H1 (cell line): ENCODE results near the gene PGAP3. TPM values are rescaled to one million over a fixed set of nuclear protein-coding genes. Genes with fewer than 3 reads are reported as not detected.

ENCODE experiments used
- CTCF ChIA-PET: fragments of 300-600 bp; sonication (Branson Sonifier 250); formaldehyde crosslinking; loops from one replicate; lab custom pipeline; 2021; ENCODE audit not compliant: partially characterized antibody; lab: Charles Lee
- POLR2A ChIA-PET: fragments of 300-600 bp; sonication (Branson Sonifier 250); formaldehyde crosslinking; loops from one replicate; lab custom pipeline; 2021; ENCODE audit warnings: inconsistent platforms; ENCODE audit not compliant: partially characterized antibody; lab: Charles Lee
- DNase-seq, 2 experiments: peaks; one replicate each; pipeline versions ENCODE4 v3.0.0 to v3.0.0-alpha.2; 2010 to 2022; ENCODE audit warnings: low spot score in 2 of 2, low read depth in 1 of 2, mixed read lengths in 1 of 2
- FAIRE-seq: peaks from 2 replicates; lab custom pipeline; 2011; peaks lifted over from hg19 to GRCh38; lab: Jason Lieb, UNC
- H2AFZ ChIP-seq: 2 replicates; pipeline ENCODE4 v1.8.1; 2012; ENCODE audit warnings: low read length, inconsistent platforms
- H2AK5ac ChIP-seq: 2 replicates; pipeline ENCODE4 v1.6.1; 2013; ENCODE audit warnings: low read depth, low read length
- H2BK120ac ChIP-seq: replicated peaks from 2 replicates; pipeline ENCODE3; 2013; ENCODE audit warnings: low read depth, low read length, inconsistent platforms
- H2BK12ac ChIP-seq: 2 replicates; pipeline ENCODE4 v1.6.1; 2013; ENCODE audit warnings: low read depth, low read length
- H2BK15ac ChIP-seq: 2 replicates; pipeline ENCODE4 v1.6.1; 2013; ENCODE audit warnings: low read length
- H2BK20ac ChIP-seq: 2 replicates; pipeline ENCODE4 v1.6.1; 2013; ENCODE audit warnings: low read length
- H2BK5ac ChIP-seq: 2 replicates; pipeline ENCODE4 v1.6.1; 2013; ENCODE audit warnings: low read depth, low read length
- H3K14ac ChIP-seq: 2 replicates; pipeline ENCODE4 v1.6.1; 2013; ENCODE audit warnings: inconsistent platforms; ENCODE audit not compliant: insufficient read length
- H3K18ac ChIP-seq: 2 replicates; pipeline ENCODE4 v1.6.1; 2013; ENCODE audit warnings: low read length; ENCODE audit errors: extremely low read depth
- H3K23ac ChIP-seq: 2 replicates; pipeline ENCODE4 v1.6.1; 2013; ENCODE audit warnings: inconsistent platforms; ENCODE audit not compliant: insufficient read length
- H3K23me2 ChIP-seq: 2 replicates; pipeline ENCODE4 v1.6.1; 2013; ENCODE audit warnings: low read depth, low read length
- H3K27ac ChIP-seq: 2 replicates; pipeline ENCODE4 v1.6.1; 2011; ENCODE audit warnings: low read depth, low read length, inconsistent platforms
- H3K27me3 ChIP-seq, 4 experiments: replicated peaks in 1 of 4; 1 replicate in 1 of 4; 2 replicates in 3 of 4; pipeline versions ENCODE4 v1.6.1 to v1.8.1; 2011 to 2013; ENCODE audit warnings: low read length in 3 of 4, mild to moderate bottlenecking in 3 of 4, inconsistent platforms in 2 of 4, mixed read lengths in 2 of 4, moderate library complexity in 1 of 4; ENCODE audit not compliant: control insufficient read depth in 3 of 4, insufficient read depth in 3 of 4; ENCODE audit errors: extremely low read depth in 1 of 4
- H3K36me3 ChIP-seq, 4 experiments: 2 replicates each; pipeline versions ENCODE4 v1.6.1 to v1.8.1; 2011 to 2013; ENCODE audit warnings: mild to moderate bottlenecking in 4 of 4, low read length in 3 of 4, moderate library complexity in 2 of 4, control low read depth in 1 of 4, inconsistent platforms in 1 of 4; ENCODE audit not compliant: insufficient read depth in 4 of 4, control insufficient read depth in 2 of 4
- H3K4ac ChIP-seq: replicated peaks from 2 replicates; pipeline ENCODE3; 2013; ENCODE audit warnings: low read length, low read depth, mixed read lengths, inconsistent platforms; ENCODE audit not compliant: insufficient read length
- H3K4me1 ChIP-seq, 4 experiments: replicated peaks in 1 of 4; 1 replicate in 1 of 4; 2 replicates in 3 of 4; pipeline versions ENCODE4 v1.6.1 to v1.8.1; 2011 to 2013; ENCODE audit warnings: low read length in 3 of 4, inconsistent platforms in 2 of 4, mixed read lengths in 1 of 4; ENCODE audit not compliant: insufficient read depth in 4 of 4, control insufficient read depth in 3 of 4
- H3K4me2 ChIP-seq, 2 experiments: 2 replicates each; pipeline versions ENCODE4 v1.6.1 to v1.8.1; 2011 to 2013; ENCODE audit warnings: low read depth in 2 of 2, low read length in 2 of 2, control low read depth in 1 of 2, inconsistent platforms in 1 of 2, mild to moderate bottlenecking in 1 of 2; ENCODE audit not compliant: insufficient read depth in 1 of 2
- H3K4me3 ChIP-seq, 4 experiments: fragments of 200-600, 300-600 bp in 1 of 4; sonication (generic), shearing (Covaris generic), sonication (Bioruptor Twin) in 1 of 4; 2 replicates each; pipeline versions ENCODE4 v1.5.1 to v1.8.1; 2011 to 2016; ENCODE audit warnings: low read length in 4 of 4, low read depth in 3 of 4, control low read depth in 2 of 4, inconsistent platforms in 2 of 4, mild to moderate bottlenecking in 2 of 4, mixed read lengths in 1 of 4, moderate library complexity in 1 of 4; ENCODE audit not compliant: insufficient read depth in 2 of 4; ENCODE audit errors: extremely low read depth in 1 of 4
- H3K56ac ChIP-seq: replicated peaks from 2 replicates; pipeline ENCODE3; 2013; ENCODE audit warnings: low read depth, mild to moderate bottlenecking, mixed read lengths, low read length, inconsistent platforms; ENCODE audit not compliant: insufficient read length
- H3K79me1 ChIP-seq: 2 replicates; pipeline ENCODE4 v1.6.1; 2013; ENCODE audit warnings: low read depth, low read length, control low read depth
- H3K79me2 ChIP-seq, 2 experiments: 2 replicates each; pipeline versions ENCODE4 v1.6.1 to v1.8.1; 2012 to 2013; ENCODE audit warnings: low read length in 2 of 2, mild to moderate bottlenecking in 2 of 2, inconsistent platforms in 1 of 2; ENCODE audit not compliant: insufficient read depth in 2 of 2, control insufficient read depth in 1 of 2
- H3K9ac ChIP-seq, 4 experiments: replicated peaks in 1 of 4; 1 replicate in 1 of 4; 2 replicates in 3 of 4; pipeline versions ENCODE4 v1.6.1 to v1.8.1; 2011 to 2013; ENCODE audit warnings: low read depth in 3 of 4, low read length in 3 of 4, control low read depth in 2 of 4, mild to moderate bottlenecking in 2 of 4, moderate library complexity in 2 of 4, inconsistent platforms in 1 of 4; ENCODE audit errors: extremely low read depth in 1 of 4
- H3K9me3 ChIP-seq, 2 experiments: 2 replicates each; pipeline versions ENCODE4 v1.6.1 to v1.8.1; 2012 to 2013; ENCODE audit warnings: mild to moderate bottlenecking in 2 of 2, moderate library complexity in 2 of 2, control low read depth in 1 of 2, inconsistent platforms in 1 of 2, low read depth in 1 of 2, low read length in 1 of 2, mixed read lengths in 1 of 2; ENCODE audit not compliant: insufficient read depth in 2 of 2
- H4K20me1 ChIP-seq, 2 experiments: replicated peaks in 1 of 2; 2 replicates each; pipeline versions ENCODE3 to v1.8.1; 2011 to 2013; ENCODE audit warnings: inconsistent platforms in 2 of 2, low read length in 2 of 2, mild to moderate bottlenecking in 1 of 2; ENCODE audit not compliant: insufficient read depth in 2 of 2, control insufficient read depth in 1 of 2
- H4K5ac ChIP-seq: 2 replicates; pipeline ENCODE4 v1.6.1; 2013; ENCODE audit warnings: low read length, low read depth, mixed read lengths, inconsistent platforms; ENCODE audit not compliant: insufficient read length
- H4K8ac ChIP-seq: 2 replicates; pipeline ENCODE4 v1.8.0; 2013; ENCODE audit warnings: mild to moderate bottlenecking, moderate library complexity, low read length, inconsistent platforms; ENCODE audit not compliant: insufficient read depth; ENCODE audit errors: extremely low read depth
- H4K91ac ChIP-seq: replicated peaks from 2 replicates; pipeline ENCODE3; 2013; ENCODE audit warnings: low read length, mixed read lengths, inconsistent platforms; ENCODE audit not compliant: insufficient read length
- ASH2L ChIP-seq: fragments of 200-600, 300-600 bp; sonication (generic); IDR thresholded peaks from one replicate; pipeline ENCODE4 v1.7.1; 2017; ENCODE audit warnings: low read length
- KDM4A ChIP-seq: IDR thresholded peaks from one replicate; pipeline ENCODE4 v1.7.1; 2012; ENCODE audit warnings: low read depth, mild to moderate bottlenecking, moderate library complexity, low read length, inconsistent platforms; ENCODE audit not compliant: severe bottlenecking
- NRF1 ChIP-seq: IDR thresholded peaks from 2 replicates; pipeline ENCODE4 v1.6.1; 2011; ENCODE audit warnings: mild to moderate bottlenecking, low read depth, low read length, improper control_type of control experiment
- RBBP5 ChIP-seq: IDR thresholded peaks from 2 replicates; pipeline ENCODE4 v1.7.1; 2012; ENCODE audit warnings: low read depth, mild to moderate bottlenecking, inconsistent platforms, low read length, moderate library complexity, borderline replicate concordance
- SP1 ChIP-seq: IDR thresholded peaks from 2 replicates; pipeline ENCODE4 v1.6.1; 2011; ENCODE audit warnings: low read depth, low read length
- WGBS, 2 experiments: shearing (Covaris generic) in 1 of 2; methylation state at CpG; one replicate each; pipeline versions ENCODE4 v1.1.6 to v1.1.7; 2013 to 2015; ENCODE audit warnings: low lambda C conversion rate in 2 of 2, mixed read lengths in 2 of 2, inconsistent platforms in 1 of 2, low coverage in 1 of 2, missing lambda C conversion rate in 1 of 2; ENCODE audit not compliant: insufficient replicate concordance in 2 of 2, insufficient coverage in 1 of 2, insufficient read length in 1 of 2; ENCODE audit errors: extremely low coverage in 1 of 2, missing lambda C conversion rate in 1 of 2; 5-methylcytosine and 5-hydroxymethylcytosine counted together
- polyA plus RNA-seq, 7 experiments: library from polyadenylated mRNA; depleted of rRNA in 3 of 7; stranded (reverse) in 5 of 7; unstranded in 2 of 7; fragments of >200 nt in 5 of 7; fragments of 200-250 nt in 2 of 7; gene quantifications; 1 replicate in 5 of 7; 2 replicates in 1 of 7; 4 replicates in 1 of 7; pipeline versions ENCODE4 v1.2.1 to v1.2.3, GENCODE V29; 2011 to 2013; ENCODE audit warnings: missing spikeins in 2 of 7, mixed read lengths in 2 of 7
- total RNA-seq: library from RNA; stranded (reverse); fragmentation: NEBNext Ultra II Directional; extraction: Animal tissue kit (Norgen Biotek cat#: 25700); gene quantifications from 2 replicates; pipeline ENCODE4 v1.2.1, GENCODE V29; 2021

The PGAP3 gene
- total and polyA plus RNA-seq, 2 of the 8 experiments (the other 6 are each of a cell fraction or from before 2014, with no cell fraction given) = 21.0 to 30.7 TPM

- Histone ChIP-seq H3K9ac (peak overlapping the region in 1 of 4 experiments; percentile 2; a peak in 2 of 7 replicates), H3K56ac (no peak overlapping the region), H3K4me2 (peak overlapping the region; percentile 54 to 67), H2BK5ac (peak overlapping the region; percentile 79; the same call in 1 of the 2 replicates), H4K20me1 (no peaks in the 10 kb centered on the region), H2BK120ac (no peak overlapping the region), H3K23ac (no peak overlapping the region), H3K14ac (no peak overlapping the region), H3K4me3 (peak overlapping the region in 1 of 4 experiments; percentile 50; a peak in 2 of 8 replicates), H2AFZ (no peak overlapping the region), H3K36me3 (peaks cover 0 to 9% (median 2%) of the 10 kb centered on the region in 4 experiments; a peak in 3 of 8 replicates), H2BK20ac (peak overlapping the region; percentile 80), H2BK12ac (peak overlapping the region; percentile 21; the same call in 1 of the 2 replicates), H4K8ac (no peak overlapping the region; the same call in 1 of the 2 replicates), H3K79me2 (no peaks in the 10 kb centered on the region), H2BK15ac (peak overlapping the region; percentile 55; the same call in 1 of the 2 replicates), H3K18ac (peak overlapping the region; percentile 98), H4K91ac (peak overlapping the region; percentile 92), H3K27me3 (peaks cover 0 to 13% (median 4%) of the 10 kb centered on the region in 4 experiments; a peak in 4 of 7 replicates), H3K4me1 (peaks cover 0 to 48% (median 43%) of the 10 kb centered on the region in 4 experiments; a peak in 6 of 7 replicates), H3K23me2 (peaks cover 11% of the 10 kb centered on the region; the same call in 1 of the 2 replicates), H3K4ac (peak overlapping the region; percentile 89), H2AK5ac (peak overlapping the region; percentile 32; the same call in 1 of the 2 replicates), H3K9me3 (no peaks in the 10 kb centered on the region), H3K79me1 (no peaks in the 10 kb centered on the region), H4K5ac (no peak overlapping the region), H3K27ac (peak overlapping the region; percentile 26; the same call in 1 of the 2 replicates)
- ChIA-PET POLR2A (interaction anchor here (0.6 to 32.5 kb wide), 8 partner anchors 10 to 771 kb away, joined by 3 to 708 read pairs (median 4); partner anchors contain the start of genes ERBB2, PGAP3, PPP1R1B and STARD3), CTCF (interaction anchor here (0.6 to 52.4 kb wide), 13 partner anchors 8 to 786 kb away, joined by 3 to 1885 read pairs (median 4); partner anchors contain the start of genes ERBB2, PGAP3, PPP1R1B and STARD3)
- WGBS, 2 experiments = 16% methylated on average over 17 of the region's 17 CpGs; no CpG with 5 or more reads in 1 of the 2 experiments
- FAIRE-seq (no peak), DNase-seq (peak in 1 of 2 experiments; percentile 85)
- TF ChIP-seq KDM4A (peak; percentile 32), ASH2L (peak; percentile 19), NRF1 (no peak), RBBP5 (0 out of 2 replicates have a peak, but pooled peaks have one; percentile 49), SP1 (no peak)
- TF ChIP-seq, all 59 proteins: peak for 3
Measured at GRCh38 chr17:39663688-39664580, 23.9 kb downstream of the PGAP3 start.
